H9 (cell line): Measurements from ENCODE around the gene TLE5. TPM values are rescaled to one million over a fixed set of nuclear protein-coding genes. Genes with fewer than 3 reads are reported as not detected.

Experiments
- DNase-seq: peaks from one replicate; pipeline ENCODE4 v3.0.0-alpha.2; 2017
- H2AFZ ChIP-seq: one replicate; pipeline ENCODE4 v1.6.1; 2013; ENCODE audit warnings: mild to moderate bottlenecking, low read length, control low read depth, moderate library complexity
- H2AK5ac ChIP-seq: 2 replicates; pipeline ENCODE4 v1.6.1; 2013; ENCODE audit warnings: low read length, control low read depth, mixed read lengths; ENCODE audit not compliant: insufficient read length
- H2BK120ac ChIP-seq: one replicate; pipeline ENCODE4 v1.6.1; 2013; ENCODE audit warnings: low read depth, mild to moderate bottlenecking, low read length, control low read depth, inconsistent platforms; ENCODE audit not compliant: poor library complexity, severe bottlenecking
- H2BK12ac ChIP-seq: 2 replicates; pipeline ENCODE4 v1.6.1; 2013; ENCODE audit warnings: low read length, control low read depth, mixed read lengths, low read depth; ENCODE audit not compliant: insufficient read length
- H2BK15ac ChIP-seq: 2 replicates; pipeline ENCODE4 v1.6.1; 2013; ENCODE audit warnings: low read depth, low read length, control low read depth
- H2BK20ac ChIP-seq: one replicate; pipeline ENCODE4 v1.6.1; 2013; ENCODE audit warnings: low read depth, mild to moderate bottlenecking, low read length, control low read depth, inconsistent platforms; ENCODE audit not compliant: poor library complexity, severe bottlenecking
- H2BK5ac ChIP-seq: 2 replicates; pipeline ENCODE4 v1.6.1; 2013; ENCODE audit warnings: low read length, control low read depth, mixed read lengths; ENCODE audit not compliant: insufficient read length
- H3K14ac ChIP-seq: 2 replicates; pipeline ENCODE4 v1.6.1; 2013; ENCODE audit warnings: low read length, control low read depth; ENCODE audit not compliant: insufficient read depth
- H3K18ac ChIP-seq: 2 replicates; pipeline ENCODE4 v1.6.1; 2013; ENCODE audit warnings: low read depth, mild to moderate bottlenecking, mixed read lengths, low read length, control low read depth; ENCODE audit not compliant: insufficient read length
- H3K23ac ChIP-seq: 2 replicates; pipeline ENCODE4 v1.6.1; 2013; ENCODE audit warnings: low read length, control low read depth, mixed read lengths, low read depth; ENCODE audit not compliant: insufficient read length
- H3K23me2 ChIP-seq: 2 replicates; pipeline ENCODE4 v1.6.1; 2013; ENCODE audit warnings: low read depth, mild to moderate bottlenecking, mixed read lengths, low read length, control low read depth; ENCODE audit not compliant: insufficient read length, poor library complexity, severe bottlenecking
- H3K27ac ChIP-seq: 2 replicates; pipeline ENCODE4 v1.5.1; 2013; ENCODE audit warnings: low read length, control low read depth, mixed read lengths, low read depth; ENCODE audit not compliant: insufficient read length
- H3K27me3 ChIP-seq: 2 replicates; pipeline ENCODE4 v1.6.1; 2013; ENCODE audit warnings: low read length, control low read depth, inconsistent platforms; ENCODE audit not compliant: insufficient read depth
- H3K4ac ChIP-seq: 2 replicates; pipeline ENCODE4 v1.6.1; 2013; ENCODE audit warnings: low read depth, mild to moderate bottlenecking, control low read depth, inconsistent platforms, low read length, moderate library complexity
- H3K4me1 ChIP-seq: 2 replicates; pipeline ENCODE4 v1.6.1; 2013; ENCODE audit warnings: low read length, control low read depth, inconsistent platforms; ENCODE audit not compliant: insufficient read depth
- H3K4me2 ChIP-seq: 2 replicates; pipeline ENCODE4 v1.6.1; 2013; ENCODE audit warnings: low read length, control low read depth, mixed read lengths; ENCODE audit not compliant: insufficient read length, insufficient read depth
- H3K56ac ChIP-seq: 2 replicates; pipeline ENCODE4 v1.6.1; 2013; ENCODE audit warnings: low read depth, mild to moderate bottlenecking, mixed read lengths, low read length, control low read depth; ENCODE audit not compliant: insufficient read length
- H3K79me1 ChIP-seq: 2 replicates; pipeline ENCODE4 v1.6.1; 2013; ENCODE audit warnings: low read depth, mild to moderate bottlenecking, moderate library complexity, low read length, control low read depth, inconsistent platforms; ENCODE audit not compliant: insufficient read depth, poor library complexity, severe bottlenecking
- H3K79me2 ChIP-seq: 2 replicates; pipeline ENCODE4 v1.6.1; 2013; ENCODE audit warnings: low read length, control low read depth, inconsistent platforms; ENCODE audit not compliant: insufficient read depth
- H3K9ac ChIP-seq: 2 replicates; pipeline ENCODE4 v1.6.1; 2013; ENCODE audit warnings: low read length, control low read depth, mixed read lengths; ENCODE audit not compliant: insufficient read length; ENCODE audit errors: extremely low read depth
- H3K9me3 ChIP-seq: one replicate; pipeline ENCODE4 v1.6.1; 2013; ENCODE audit warnings: low read depth, low read length, inconsistent platforms; ENCODE audit not compliant: control insufficient read depth
- H3T11ph ChIP-seq: one replicate; pipeline ENCODE4 v1.6.1; 2013; ENCODE audit warnings: mild to moderate bottlenecking, low read length, control low read depth, inconsistent platforms
- H4K20me1 ChIP-seq: one replicate; pipeline ENCODE4 v1.6.1; 2013; ENCODE audit not compliant: control insufficient read depth, insufficient read length, insufficient read depth
- H4K5ac ChIP-seq: 2 replicates; pipeline ENCODE4 v1.6.1; 2013; ENCODE audit warnings: low read depth, mild to moderate bottlenecking, mixed read lengths, low read length, control low read depth; ENCODE audit not compliant: insufficient read length
- H4K8ac ChIP-seq: replicated peaks from 2 replicates; pipeline ENCODE4 v1.6.1; 2013; ENCODE audit warnings: low read length, control low read depth, mixed read lengths, low read depth; ENCODE audit not compliant: insufficient read length
- H4K91ac ChIP-seq: 2 replicates; pipeline ENCODE4 v1.6.1; 2013; ENCODE audit warnings: low read depth, mild to moderate bottlenecking, moderate library complexity, mixed read lengths, low read length, control low read depth; ENCODE audit not compliant: insufficient read length
- H3K27ac Mint-ChIP-seq, 3 experiments: 2 replicates in 2 of 3; 3 replicates in 1 of 3; pipeline ENCODE4 v1.8.0; 2020 to 2021; ENCODE audit warnings: mixed read lengths in 3 of 3, mild to moderate bottlenecking in 1 of 3, moderate library complexity in 1 of 3
- H3K27me3 Mint-ChIP-seq: 2 replicates; pipeline ENCODE4 v1.8.0; 2021; ENCODE audit warnings: low read depth, mild to moderate bottlenecking, moderate library complexity, mixed read lengths
- H3K36me3 Mint-ChIP-seq, 3 experiments: 2 replicates in 2 of 3; 3 replicates in 1 of 3; pipeline ENCODE4 v1.8.0; 2020 to 2021; ENCODE audit warnings: low read depth in 3 of 3, mixed read lengths in 3 of 3; ENCODE audit not compliant: insufficient read depth in 1 of 3
- H3K4me1 Mint-ChIP-seq, 2 experiments: 2 replicates each; pipeline ENCODE4 v1.8.0; 2020; ENCODE audit warnings: mixed read lengths in 2 of 2
- H3K4me3 Mint-ChIP-seq, 2 experiments: 2 replicates in 1 of 2; 3 replicates in 1 of 2; pipeline ENCODE4 v1.8.0; 2020 to 2021; ENCODE audit warnings: mild to moderate bottlenecking in 2 of 2, mixed read lengths in 2 of 2, moderate library complexity in 1 of 2
- H3K9me3 Mint-ChIP-seq, 2 experiments: 2 replicates in 1 of 2; 3 replicates in 1 of 2; pipeline ENCODE4 v1.8.0; 2020; ENCODE audit warnings: mild to moderate bottlenecking in 2 of 2, mixed read lengths in 2 of 2, moderate library complexity in 1 of 2
- WGBS: extraction: QIAGEN DNeasy Blood & Tissue Kit; methylation state at CpG from one replicate; pipeline ENCODE4 v1.1.7; 2013; ENCODE audit warnings: missing lambda C conversion rate, low lambda C conversion rate, mixed read lengths; ENCODE audit not compliant: insufficient read length; ENCODE audit errors: extremely low coverage; 5-methylcytosine and 5-hydroxymethylcytosine counted together
- total RNA-seq: library from RNA; stranded (reverse); gene quantifications from 2 replicates; pipeline ENCODE4 v1.2.1, GENCODE V29; 2021
- TF ChIP-seq, protein P1 (sequence below): fragments of 200-600 bp; sonication (generic); conservative IDR thresholded peaks from 3 replicates; pipeline ENCODE4 v1.8.0; 2021; ENCODE audit warnings: antibody characterized with exemption, mild to moderate bottlenecking

TLE5 gene
- total RNA-seq, 1 experiment from 2014 or later = 221 TPM

DNA sequence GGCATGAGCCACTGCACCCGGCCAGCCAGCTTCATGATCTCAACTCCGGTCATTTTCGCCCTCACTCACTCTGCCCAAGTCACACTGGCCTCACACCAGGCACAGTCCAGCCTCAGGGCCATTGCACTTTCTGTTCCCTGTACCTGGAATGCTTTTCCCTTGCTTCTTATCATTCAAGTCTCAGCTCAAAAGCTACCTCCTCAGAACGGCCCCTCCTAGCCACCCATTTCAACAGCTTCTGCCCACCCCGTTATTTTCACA lies 30.8 kb downstream of the TLE5 start:
- Mint-ChIP-seq H3K4me1 (peaks cover 18 to 30% of the 10 kb centered on the region in 2 experiments), H3K9me3 (no peaks in the 10 kb centered on the region; a peak in 2 of 5 replicates), H3K36me3 (peaks cover 0 to 2% (median 1%) of the 10 kb centered on the region in 3 experiments; a peak in 3 of 7 replicates), H3K27me3 (peaks cover 89% of the 10 kb centered on the region), H3K27ac (no peak overlapping the region; a peak in 1 of 7 replicates), H3K4me3 (peak overlapping the region in 1 of 2 experiments; percentile 50; a peak in 1 of 5 replicates)
- H3K4ac ChIP-seq = no peak overlapping the region
- H3K14ac ChIP-seq = no peak overlapping the region
- no peak overlapping the region for H2BK12ac ChIP-seq
- H3K9ac ChIP-seq = no peak overlapping the region
- WGBS = no CpG with 5 or more reads among the region's 5 CpGs
- no peak overlapping the region for H4K5ac ChIP-seq
- H3K4me2 ChIP-seq = no peak overlapping the region
- no peaks in the 10 kb centered on the region for H3K9me3 ChIP-seq
- H3K56ac ChIP-seq = no peak overlapping the region
- H3K79me1 ChIP-seq = no peaks in the 10 kb centered on the region
- H3K27me3 ChIP-seq = peaks cover 2% of the 10 kb centered on the region; the same call in 1 of the 2 replicates
- no peak for DNase-seq
- no peak overlapping the region for H3K23ac ChIP-seq
- H3K27ac ChIP-seq = no peak overlapping the region
- peaks cover 12% of the 10 kb centered on the region for H3K23me2 ChIP-seq
- no peaks in the 10 kb centered on the region for H4K20me1 ChIP-seq
- H3K4me1 ChIP-seq = peaks cover 2% of the 10 kb centered on the region; the same call in 1 of the 2 replicates
- no peak overlapping the region for H3T11ph ChIP-seq
- H4K8ac ChIP-seq = no peak overlapping the region
- H3K18ac ChIP-seq = no peak overlapping the region
- H3K79me2 ChIP-seq = no peaks in the 10 kb centered on the region
- no peak overlapping the region for H2BK15ac ChIP-seq
- H2BK120ac ChIP-seq = no peak overlapping the region
- H2AFZ ChIP-seq = no peak overlapping the region
- no peak overlapping the region for H2BK5ac ChIP-seq
- TF ChIP-seq, protein P1, sequence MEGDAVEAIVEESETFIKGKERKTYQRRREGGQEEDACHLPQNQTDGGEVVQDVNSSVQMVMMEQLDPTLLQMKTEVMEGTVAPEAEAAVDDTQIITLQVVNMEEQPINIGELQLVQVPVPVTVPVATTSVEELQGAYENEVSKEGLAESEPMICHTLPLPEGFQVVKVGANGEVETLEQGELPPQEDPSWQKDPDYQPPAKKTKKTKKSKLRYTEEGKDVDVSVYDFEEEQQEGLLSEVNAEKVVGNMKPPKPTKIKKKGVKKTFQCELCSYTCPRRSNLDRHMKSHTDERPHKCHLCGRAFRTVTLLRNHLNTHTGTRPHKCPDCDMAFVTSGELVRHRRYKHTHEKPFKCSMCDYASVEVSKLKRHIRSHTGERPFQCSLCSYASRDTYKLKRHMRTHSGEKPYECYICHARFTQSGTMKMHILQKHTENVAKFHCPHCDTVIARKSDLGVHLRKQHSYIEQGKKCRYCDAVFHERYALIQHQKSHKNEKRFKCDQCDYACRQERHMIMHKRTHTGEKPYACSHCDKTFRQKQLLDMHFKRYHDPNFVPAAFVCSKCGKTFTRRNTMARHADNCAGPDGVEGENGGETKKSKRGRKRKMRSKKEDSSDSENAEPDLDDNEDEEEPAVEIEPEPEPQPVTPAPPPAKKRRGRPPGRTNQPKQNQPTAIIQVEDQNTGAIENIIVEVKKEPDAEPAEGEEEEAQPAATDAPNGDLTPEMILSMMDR = no peak
- H2AK5ac ChIP-seq = no peak overlapping the region
- no peak overlapping the region for H2BK20ac ChIP-seq
- H4K91ac ChIP-seq = no peak overlapping the region
